MM.1S (cell line): ENCODE measurements around the gene PPP1R37.
"Not testable (repeated sequence)": the region's sequence is repeated elsewhere in the genome, so short reads cannot be mapped to it uniquely, and the experiment has no call there.

Experiments
- DNase-seq: peaks from one replicate; pipeline ENCODE4 v3.0.0-alpha.2; 2015
- H2AFZ ChIP-seq: fragments of 300-600 bp; sonication (generic); 2 replicates; pipeline ENCODE4 v1.6.0; 2016; ENCODE audit warnings: antibody characterized with exemption, low read length
- H3F3A ChIP-seq: fragments of 300-600 bp; sonication (generic); 2 replicates; pipeline ENCODE4 v1.6.1; 2016; ENCODE audit warnings: mild to moderate bottlenecking, antibody characterized with exemption, low read length, moderate library complexity, mixed read lengths; ENCODE audit not compliant: insufficient read depth
- H3K27ac ChIP-seq: fragments of 300-600 bp; sonication (generic); 2 replicates; pipeline ENCODE4 v1.5.1; 2016; ENCODE audit warnings: mild to moderate bottlenecking, low read length
- H3K27me3 ChIP-seq: fragments of 300-600 bp; sonication (generic); replicated peaks from 2 replicates; pipeline ENCODE4 v1.6.0; 2016; ENCODE audit warnings: low read length; ENCODE audit not compliant: insufficient read depth
- H3K36me3 ChIP-seq: fragments of 300-600 bp; sonication (generic); replicated peaks from 2 replicates; pipeline ENCODE4 v1.6.1; 2016; ENCODE audit warnings: mild to moderate bottlenecking, low read length, mixed read lengths; ENCODE audit not compliant: insufficient read depth
- H3K4me1 ChIP-seq: fragments of 300-600 bp; sonication (generic); 2 replicates; pipeline ENCODE4 v1.6.1; 2016; ENCODE audit warnings: low read length, mixed read lengths
- H3K4me2 ChIP-seq: fragments of 300-600 bp; sonication (generic); 2 replicates; pipeline ENCODE4 v1.6.0; 2016; ENCODE audit warnings: low read depth, low read length
- H3K4me3 ChIP-seq: fragments of 300-600 bp; sonication (generic); 2 replicates; pipeline ENCODE4 v1.5.1; 2016; ENCODE audit warnings: low read length, mixed read lengths
- H3K79me2 ChIP-seq: fragments of 300-600 bp; sonication (generic); 2 replicates; pipeline ENCODE4 v1.6.1; 2016; ENCODE audit warnings: mixed run types, low read length, mixed read lengths
- H3K9ac ChIP-seq: fragments of 300-600 bp; sonication (generic); 2 replicates; pipeline ENCODE4 v1.6.1; 2016; ENCODE audit warnings: low read length, mixed read lengths
- H3K9me2 ChIP-seq: fragments of 300-600 bp; sonication (generic); replicated peaks from 2 replicates; pipeline ENCODE4 v1.6.1; 2016; ENCODE audit warnings: mild to moderate bottlenecking, low read length, mixed read lengths; ENCODE audit not compliant: insufficient read depth
- H3K9me3 ChIP-seq: fragments of 300-600 bp; sonication (generic); replicated peaks from 2 replicates; pipeline ENCODE4 v1.6.1; 2016; ENCODE audit warnings: mild to moderate bottlenecking, low read length, mixed read lengths; ENCODE audit not compliant: insufficient read depth
- H4K20me1 ChIP-seq: fragments of 300-600 bp; sonication (generic); 2 replicates; pipeline ENCODE4 v1.6.1; 2016; ENCODE audit warnings: mild to moderate bottlenecking, low read length, moderate library complexity, mixed read lengths; ENCODE audit not compliant: insufficient read depth
- EZH2 ChIP-seq: fragments of 300-600 bp; sonication (generic); optimal IDR thresholded peaks from 2 replicates; pipeline ENCODE3; 2017; ENCODE audit warnings: low read depth, mild to moderate bottlenecking, antibody characterized with exemption, low read length, mixed read lengths
- EZH2phosphoT487 ChIP-seq: fragments of 300-600 bp; sonication (generic); IDR thresholded peaks from 2 replicates; pipeline ENCODE4 v1.6.1; 2018; ENCODE audit warnings: antibody characterized with exemption, low read length
- TF ChIP-seq, protein P1 (sequence below): fragments of 300-600 bp; sonication (generic); IDR thresholded peaks from 2 replicates; pipeline ENCODE4 v1.5.1; 2016; ENCODE audit warnings: antibody characterized with exemption, low read length, mixed read lengths

PPP1R37 gene

DNA sequence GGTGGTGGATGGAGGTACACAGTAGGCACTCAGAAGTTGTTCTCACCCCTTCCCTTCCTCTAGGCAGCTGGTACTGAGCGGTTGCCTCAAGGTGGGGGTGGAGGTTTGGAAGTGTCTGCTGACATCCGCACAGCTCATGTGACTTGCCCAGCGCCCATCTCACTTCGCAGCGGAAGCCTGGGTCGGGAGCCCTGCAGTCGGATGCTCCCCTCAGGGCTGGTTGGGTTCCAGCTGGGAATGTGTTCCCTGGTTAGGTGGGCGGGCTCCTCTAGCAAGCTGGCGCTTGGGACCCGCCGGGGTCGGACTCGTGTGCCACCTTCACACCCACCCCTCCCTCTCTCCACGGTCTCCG lies 10.2 kb downstream of the PPP1R37 start:
- Histone ChIP-seq H3K27me3 (no peaks in the 10 kb centered on the region), H4K20me1 (peaks cover 12% of the 10 kb centered on the region), H3K36me3 (no peaks in the 10 kb centered on the region), H3K4me3 (no peak overlapping the region), H3K4me1 (peaks cover 30% of the 10 kb centered on the region), H3K9me3 (no peaks in the 10 kb centered on the region), H3K9ac (no peak overlapping the region), H3K9me2 (no peaks in the 10 kb centered on the region), H3F3A (peaks cover 7% of the 10 kb centered on the region; the same call in 1 of the 2 replicates), H3K4me2 (peak overlapping the region; percentile 43; the same call in 1 of the 2 replicates), H3K79me2 (peaks cover 100% of the 10 kb centered on the region), H2AFZ (no peak overlapping the region), H3K27ac (no peak overlapping the region; the same call in 1 of the 2 replicates)
- TF ChIP-seq, protein P1, sequence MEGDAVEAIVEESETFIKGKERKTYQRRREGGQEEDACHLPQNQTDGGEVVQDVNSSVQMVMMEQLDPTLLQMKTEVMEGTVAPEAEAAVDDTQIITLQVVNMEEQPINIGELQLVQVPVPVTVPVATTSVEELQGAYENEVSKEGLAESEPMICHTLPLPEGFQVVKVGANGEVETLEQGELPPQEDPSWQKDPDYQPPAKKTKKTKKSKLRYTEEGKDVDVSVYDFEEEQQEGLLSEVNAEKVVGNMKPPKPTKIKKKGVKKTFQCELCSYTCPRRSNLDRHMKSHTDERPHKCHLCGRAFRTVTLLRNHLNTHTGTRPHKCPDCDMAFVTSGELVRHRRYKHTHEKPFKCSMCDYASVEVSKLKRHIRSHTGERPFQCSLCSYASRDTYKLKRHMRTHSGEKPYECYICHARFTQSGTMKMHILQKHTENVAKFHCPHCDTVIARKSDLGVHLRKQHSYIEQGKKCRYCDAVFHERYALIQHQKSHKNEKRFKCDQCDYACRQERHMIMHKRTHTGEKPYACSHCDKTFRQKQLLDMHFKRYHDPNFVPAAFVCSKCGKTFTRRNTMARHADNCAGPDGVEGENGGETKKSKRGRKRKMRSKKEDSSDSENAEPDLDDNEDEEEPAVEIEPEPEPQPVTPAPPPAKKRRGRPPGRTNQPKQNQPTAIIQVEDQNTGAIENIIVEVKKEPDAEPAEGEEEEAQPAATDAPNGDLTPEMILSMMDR, result no peak
- TF ChIP-seq EZH2phosphoT487, result no peak
- no peak for TF ChIP-seq EZH2
- DNase-seq, result no peak

DNA sequence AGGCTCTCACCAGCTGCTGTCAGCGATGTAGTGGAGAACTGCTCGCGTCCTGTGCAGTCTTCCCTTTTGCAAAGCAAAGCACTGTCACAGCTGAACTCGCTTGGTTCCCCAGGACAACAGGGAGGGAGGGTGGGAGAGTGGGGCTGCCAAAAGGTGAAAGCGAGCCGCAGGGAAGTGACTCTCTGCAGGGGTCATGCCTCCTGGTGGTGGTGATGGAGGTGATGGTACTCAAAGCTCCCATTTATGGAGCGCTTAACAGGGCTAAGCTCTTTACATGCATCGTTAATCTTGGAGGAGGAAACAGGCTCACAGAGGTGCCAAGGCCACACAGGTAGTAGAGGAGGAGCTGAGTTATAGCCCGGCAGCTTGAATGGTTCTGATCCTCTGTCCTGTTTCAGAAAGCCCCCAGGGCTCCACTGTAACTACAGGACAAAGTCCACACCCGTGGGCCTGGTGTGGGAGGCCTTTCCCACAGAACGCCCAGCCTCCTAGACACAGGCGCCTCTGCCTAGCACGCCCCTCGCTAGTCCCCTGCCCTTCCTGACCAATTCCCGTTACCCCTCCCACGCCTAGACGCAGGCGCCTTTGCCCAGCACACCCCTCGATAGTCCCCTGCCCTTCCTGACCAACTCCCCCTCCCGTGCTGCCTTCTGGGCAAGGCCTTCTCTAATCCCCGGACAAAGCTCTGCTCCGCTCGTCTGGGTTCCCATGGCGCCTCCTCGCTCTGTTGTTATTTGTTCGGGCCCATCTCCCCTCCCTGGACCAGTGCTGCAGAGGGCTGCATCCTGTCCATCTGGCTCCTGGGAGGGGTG lies 10.7 kb downstream of the PPP1R37 start:
- Histone ChIP-seq H3K4me2 (peak overlapping the region; percentile 49; the same call in 1 of the 2 replicates), H3K27me3 (no peaks in the 10 kb centered on the region), H3F3A (peaks cover 7% of the 10 kb centered on the region; the same call in 1 of the 2 replicates), H3K9me2 (no peaks in the 10 kb centered on the region), H3K27ac (peak overlapping the region; percentile 75; the same call in 1 of the 2 replicates), H3K9me3 (no peaks in the 10 kb centered on the region), H3K4me1 (peaks cover 30% of the 10 kb centered on the region), H2AFZ (no peak overlapping the region), H3K9ac (no peak overlapping the region), H4K20me1 (peaks cover 12% of the 10 kb centered on the region), H3K79me2 (peaks cover 100% of the 10 kb centered on the region), H3K4me3 (no peak overlapping the region; the same call in 1 of the 2 replicates), H3K36me3 (no peaks in the 10 kb centered on the region)
- TF ChIP-seq EZH2, result no peak
- TF ChIP-seq, protein P1, result no peak
- no peak for TF ChIP-seq EZH2phosphoT487
- DNase-seq, result no peak

DNA sequence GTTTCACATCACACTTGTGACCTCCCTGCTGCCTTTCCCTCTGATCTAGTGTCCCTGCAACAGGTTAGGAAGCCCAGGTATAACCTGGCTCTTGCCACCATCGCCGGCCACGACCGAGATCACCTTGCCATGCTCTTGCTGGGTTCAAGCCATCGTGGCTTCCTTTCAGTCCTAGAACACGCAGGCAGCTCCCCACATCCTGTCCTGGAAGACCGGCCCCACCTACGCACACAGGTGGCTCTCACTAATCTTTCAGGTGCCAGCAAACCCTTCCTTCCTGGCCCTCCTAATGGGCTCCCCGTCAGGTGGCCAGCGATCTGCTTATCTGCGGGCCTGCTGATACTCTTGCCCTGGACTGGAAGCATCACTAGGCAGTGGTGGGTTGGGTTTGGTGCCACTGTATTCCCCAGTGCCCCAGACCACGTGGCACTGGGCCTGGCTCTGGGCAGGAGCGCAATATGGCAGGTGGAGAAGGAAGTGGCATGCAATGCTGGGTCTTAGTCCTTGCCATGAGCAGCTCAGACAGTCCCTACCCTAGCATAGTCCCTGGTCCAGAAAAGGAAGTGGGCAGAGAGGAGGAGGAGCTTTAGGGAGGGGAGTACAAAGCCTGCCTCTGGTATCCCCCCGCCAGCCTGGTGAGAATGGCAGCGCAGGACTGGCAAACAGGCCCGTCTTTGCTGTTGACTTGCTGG lies 11.8 kb downstream of the PPP1R37 start:
- peak overlapping the region; percentile 17; the same call in 1 of the 2 replicates for H3K4me3 ChIP-seq
- H3K79me2 ChIP-seq, result peaks cover 100% of the 10 kb centered on the region
- peaks cover 7% of the 10 kb centered on the region; the same call in 1 of the 2 replicates for H3F3A ChIP-seq
- H3K9ac ChIP-seq, result peak overlapping the region; percentile 16; the same call in 1 of the 2 replicates
- peaks cover 30% of the 10 kb centered on the region for H3K4me1 ChIP-seq
- peak overlapping the region; percentile 49; the same call in 1 of the 2 replicates for H3K4me2 ChIP-seq
- TF ChIP-seq, protein P1, result no peak
- TF ChIP-seq EZH2 (no peak), EZH2phosphoT487 (no peak)
- H3K36me3 ChIP-seq, result no peaks in the 10 kb centered on the region
- no peaks in the 10 kb centered on the region for H3K9me2 ChIP-seq
- no peaks in the 10 kb centered on the region for H3K27me3 ChIP-seq
- no peaks in the 10 kb centered on the region for H3K9me3 ChIP-seq
- peaks cover 4% of the 10 kb centered on the region for H4K20me1 ChIP-seq
- peak overlapping the region; percentile 75 for H3K27ac ChIP-seq
- no peak overlapping the region for H2AFZ ChIP-seq
- DNase-seq, result peak; percentile 31

DNA sequence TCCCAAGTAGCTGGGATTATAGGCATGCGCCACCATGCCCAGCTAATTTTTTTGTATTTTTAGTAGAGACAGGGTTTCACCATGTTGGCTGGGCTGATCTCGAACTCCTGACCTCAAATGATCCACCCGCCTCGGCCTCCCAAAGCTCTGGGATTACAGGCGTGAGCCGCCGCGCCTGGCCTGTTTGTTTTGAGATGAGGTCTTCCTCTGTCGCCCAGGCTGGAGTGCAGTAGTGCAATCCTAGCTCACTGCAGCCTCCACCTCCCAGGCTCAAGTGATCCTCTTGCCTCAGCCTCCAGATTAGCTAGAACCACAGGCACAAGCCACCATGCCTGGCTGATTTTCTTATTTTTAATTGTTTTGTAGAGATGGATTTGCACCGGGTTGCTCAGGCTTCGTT lies 13.4 kb downstream of the PPP1R37 start:
- H3K36me3 ChIP-seq, H3K27ac ChIP-seq, H4K20me1 ChIP-seq: not testable (repeated sequence)

More for the DNA sequence above, 13.4 kb downstream of the PPP1R37 start:
- not testable (repeated sequence) for H3K27me3 ChIP-seq, H3K4me3 ChIP-seq, DNase-seq, H3K9me2 ChIP-seq, H3K4me2 ChIP-seq, H3F3A ChIP-seq, H3K9ac ChIP-seq, H2AFZ ChIP-seq, H3K9me3 ChIP-seq
- peaks cover 99% of the 10 kb centered on the region for H3K79me2 ChIP-seq
- peaks cover 30% of the 10 kb centered on the region for H3K4me1 ChIP-seq
